K562 treated with DMSO at 1 percent for 12 hours (cell line): ENCODE measurements around the gene TSPAN14. TPM values are rescaled to one million over a fixed set of nuclear protein-coding genes. Genes with fewer than 3 reads are reported as not detected.

Source experiments
- total RNA-seq: library from RNA; unstranded; fragments of 300-600 nt; gene quantifications from 2 replicates; pipeline ENCODE4 v1.2.3, GENCODE V29; 2022; ENCODE audit not compliant: insufficient read depth

TSPAN14 gene, protein sequence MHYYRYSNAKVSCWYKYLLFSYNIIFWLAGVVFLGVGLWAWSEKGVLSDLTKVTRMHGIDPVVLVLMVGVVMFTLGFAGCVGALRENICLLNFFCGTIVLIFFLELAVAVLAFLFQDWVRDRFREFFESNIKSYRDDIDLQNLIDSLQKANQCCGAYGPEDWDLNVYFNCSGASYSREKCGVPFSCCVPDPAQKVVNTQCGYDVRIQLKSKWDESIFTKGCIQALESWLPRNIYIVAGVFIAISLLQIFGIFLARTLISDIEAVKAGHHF
- 26.3 and 65.1 TPM in 2 replicates for total RNA-seq

DNA sequence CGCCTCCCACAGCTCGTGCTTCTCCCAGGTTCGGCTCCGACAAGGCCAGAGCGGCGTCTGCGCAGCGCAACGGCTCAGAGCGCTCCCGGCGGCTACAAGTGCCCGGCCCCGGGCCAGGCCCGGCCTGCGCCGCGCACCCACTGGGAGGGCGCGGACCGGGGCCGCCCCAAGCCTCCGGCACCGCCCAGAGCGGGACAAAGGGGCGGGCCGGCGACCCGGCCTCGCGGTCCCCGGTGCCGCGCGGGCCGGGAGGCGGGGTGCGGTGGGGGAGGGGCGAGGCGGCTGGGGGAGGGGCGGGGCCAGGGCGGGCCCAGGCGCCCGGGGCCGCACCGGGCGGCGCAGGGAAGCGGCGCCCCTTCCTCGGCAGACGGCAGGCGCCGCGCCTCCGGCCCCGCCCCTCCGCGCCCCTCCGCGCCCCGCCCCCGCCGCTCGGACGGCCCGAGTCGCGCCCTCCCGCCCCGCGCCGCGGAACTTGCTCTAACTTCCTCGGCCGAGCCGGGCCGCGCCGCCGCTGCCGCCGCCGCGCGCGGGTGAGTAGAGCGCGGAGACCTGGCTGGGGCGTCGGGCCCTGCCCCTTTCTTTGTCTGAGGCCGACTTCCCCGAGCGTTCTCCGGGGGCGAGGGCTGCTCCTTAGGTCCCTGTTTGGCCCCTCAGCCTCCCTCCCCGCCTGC lies at the start of gene TSPAN14:
TSPAN14 (plus strand) TSS at position 469 of the 671 bp plus-strand sequence. CDS start 34,924 bp downstream, outside the sequence.

DNA sequence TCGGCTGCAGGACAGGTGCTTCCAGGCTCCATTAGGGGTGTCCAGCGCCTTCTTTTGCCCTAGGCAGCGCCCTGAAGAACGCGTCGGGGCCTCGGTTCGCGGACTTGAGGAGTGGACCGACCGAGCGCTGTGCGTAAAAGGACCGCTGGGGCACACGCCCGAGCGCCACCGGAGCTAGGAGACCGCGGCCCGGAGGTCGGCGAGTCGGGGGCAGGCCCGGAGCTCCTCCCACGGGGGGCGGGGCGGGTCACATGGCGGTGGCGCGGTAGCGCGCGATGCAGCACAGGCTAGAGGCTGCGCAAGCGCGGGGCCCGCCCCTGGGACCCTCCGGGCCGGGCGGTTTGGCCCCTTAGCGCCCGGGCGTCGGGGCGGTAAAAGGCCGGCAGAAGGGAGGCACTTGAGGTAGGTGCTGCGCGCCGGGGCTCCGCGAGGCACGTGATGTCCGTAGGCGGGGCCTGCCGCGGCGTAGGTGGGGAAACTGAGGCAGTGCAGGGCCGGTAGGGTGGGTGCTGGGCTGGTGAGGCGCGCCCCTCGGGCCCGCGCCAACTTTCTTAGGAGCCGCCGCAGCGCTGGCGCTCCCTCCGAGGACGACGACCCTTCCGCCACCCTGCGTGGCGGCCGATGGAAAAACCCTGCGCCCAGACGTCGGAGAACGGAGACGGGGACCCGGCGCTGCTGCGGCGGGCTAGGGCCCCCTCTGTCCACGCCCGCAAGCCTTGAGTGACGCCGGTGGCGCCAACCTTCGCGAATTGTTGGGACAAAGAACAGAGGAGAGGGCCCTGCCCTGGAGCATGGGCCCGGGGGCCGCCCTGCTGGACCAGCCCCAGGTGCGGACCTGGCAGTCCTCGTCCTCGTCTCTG lies 45.6 kb upstream of the TSPAN14 start, which contains the start of gene PRXL2A:
PRXL2A (plus strand) TSS at position 310 of the 860 bp plus-strand sequence. CDS start 11,917 bp downstream, outside the sequence.

GRCh38 chr10:80537736-80538480 lies 83.8 kb downstream of the TSPAN14 start, which contains the start of gene SH2D4B:
Gene SH2D4B (plus strand): TSS chr10:80537902. CDS start chr10:80538332, 430 bp downstream.

Other genes starting within 250 kb of the TSPAN14 start
- gene ANXA11, start 248.8 kb upstream of the TSPAN14 start, total RNA-seq, result 123 and 189 TPM in 2 replicates
- gene MAT1A, start 164.7 kb upstream of the TSPAN14 start, total RNA-seq, result 1.9 and 2.5 TPM in 2 replicates
- gene DYDC1, start 97.6 kb upstream of the TSPAN14 start, total RNA-seq, result not detected in 2 replicates
- gene DYDC2, start 97.5 kb upstream of the TSPAN14 start, total RNA-seq, result 3.2 and 3.4 TPM in 2 replicates
- gene PRXL2A, start 45.8 kb upstream of the TSPAN14 start, total RNA-seq, result 0.63 and 3.3 TPM in 2 replicates
- gene SH2D4B, start 83.6 kb downstream of the TSPAN14 start, total RNA-seq, result not detected in 2 replicates